Choroid plexus epithelial cell (primary cell): ENCODE measurements around the gene OLFML2A.
"Not testable (repeated sequence)": the region's sequence is repeated elsewhere in the genome, so short reads cannot be mapped to it uniquely, and the experiment has no call there.

Source experiments
- DNase-seq: peaks from one replicate; pipeline ENCODE4 v3.0.0-alpha.2; 2010; ENCODE audit warnings: low read depth
- H3K4me3 ChIP-seq: 2 replicates; pipeline ENCODE4 v1.5.1; 2011; ENCODE audit warnings: low read depth, mild to moderate bottlenecking, control low read depth, low read length, moderate library complexity
- TF ChIP-seq, protein P1 (sequence below): conservative IDR thresholded peaks from 2 replicates; pipeline ENCODE4 v1.5.1; 2011; ENCODE audit warnings: low read depth, mild to moderate bottlenecking, control low read depth, inconsistent platforms, low read length, moderate library complexity

OLFML2A gene

DNA sequence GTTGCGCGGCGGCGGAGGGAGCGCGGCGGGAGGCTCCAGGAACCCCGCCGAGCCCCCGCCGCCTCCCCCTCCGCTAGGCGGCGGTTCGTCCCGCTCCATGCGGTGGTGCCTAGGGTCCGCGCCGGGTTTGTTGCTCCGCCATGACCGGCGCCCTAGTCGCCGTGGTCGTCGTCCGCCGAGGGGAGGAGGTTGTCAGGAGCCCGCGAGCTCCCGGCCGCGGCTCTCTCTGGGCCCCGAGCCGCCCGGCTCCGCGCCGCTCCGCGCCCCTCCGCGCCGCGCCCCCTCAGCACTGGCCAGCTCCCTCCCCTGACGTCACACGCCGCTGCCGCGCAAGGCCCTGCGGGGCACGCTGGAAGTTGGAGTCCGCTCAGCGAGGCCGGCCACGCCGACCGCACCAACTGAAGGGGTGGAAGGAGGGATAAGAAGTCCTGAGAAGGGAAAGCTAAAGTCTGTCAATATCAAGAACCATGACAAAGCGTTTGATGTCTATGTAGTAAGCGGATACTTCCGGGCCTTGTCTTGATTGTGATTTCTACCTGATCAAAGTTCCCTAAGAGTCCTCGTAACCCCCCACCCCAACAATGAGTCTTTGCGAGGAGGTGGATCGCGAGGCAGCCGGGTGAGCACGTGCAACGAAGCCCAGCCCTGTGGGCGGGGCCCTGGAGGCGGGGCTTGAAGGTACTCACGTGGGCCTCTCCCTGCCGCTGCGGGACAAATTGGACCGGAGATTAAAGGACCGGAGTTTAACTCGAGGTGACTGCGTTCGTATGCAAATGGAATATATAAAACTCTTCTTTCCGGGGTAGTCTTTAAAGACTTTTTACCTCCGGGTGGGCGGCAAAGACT is 5.7 kb upstream of the OLFML2A start, which contains the start of gene NR6A1:
Gene NR6A1 (minus strand): TSS at position 291 of the 846 bp plus-strand sequence.
- TF ChIP-seq, protein P1, sequence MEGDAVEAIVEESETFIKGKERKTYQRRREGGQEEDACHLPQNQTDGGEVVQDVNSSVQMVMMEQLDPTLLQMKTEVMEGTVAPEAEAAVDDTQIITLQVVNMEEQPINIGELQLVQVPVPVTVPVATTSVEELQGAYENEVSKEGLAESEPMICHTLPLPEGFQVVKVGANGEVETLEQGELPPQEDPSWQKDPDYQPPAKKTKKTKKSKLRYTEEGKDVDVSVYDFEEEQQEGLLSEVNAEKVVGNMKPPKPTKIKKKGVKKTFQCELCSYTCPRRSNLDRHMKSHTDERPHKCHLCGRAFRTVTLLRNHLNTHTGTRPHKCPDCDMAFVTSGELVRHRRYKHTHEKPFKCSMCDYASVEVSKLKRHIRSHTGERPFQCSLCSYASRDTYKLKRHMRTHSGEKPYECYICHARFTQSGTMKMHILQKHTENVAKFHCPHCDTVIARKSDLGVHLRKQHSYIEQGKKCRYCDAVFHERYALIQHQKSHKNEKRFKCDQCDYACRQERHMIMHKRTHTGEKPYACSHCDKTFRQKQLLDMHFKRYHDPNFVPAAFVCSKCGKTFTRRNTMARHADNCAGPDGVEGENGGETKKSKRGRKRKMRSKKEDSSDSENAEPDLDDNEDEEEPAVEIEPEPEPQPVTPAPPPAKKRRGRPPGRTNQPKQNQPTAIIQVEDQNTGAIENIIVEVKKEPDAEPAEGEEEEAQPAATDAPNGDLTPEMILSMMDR: no peak
- H3K4me3 ChIP-seq: peak within 1 kb of the TSS; percentile 72
- peak; percentile 97 for DNase-seq

DNA sequence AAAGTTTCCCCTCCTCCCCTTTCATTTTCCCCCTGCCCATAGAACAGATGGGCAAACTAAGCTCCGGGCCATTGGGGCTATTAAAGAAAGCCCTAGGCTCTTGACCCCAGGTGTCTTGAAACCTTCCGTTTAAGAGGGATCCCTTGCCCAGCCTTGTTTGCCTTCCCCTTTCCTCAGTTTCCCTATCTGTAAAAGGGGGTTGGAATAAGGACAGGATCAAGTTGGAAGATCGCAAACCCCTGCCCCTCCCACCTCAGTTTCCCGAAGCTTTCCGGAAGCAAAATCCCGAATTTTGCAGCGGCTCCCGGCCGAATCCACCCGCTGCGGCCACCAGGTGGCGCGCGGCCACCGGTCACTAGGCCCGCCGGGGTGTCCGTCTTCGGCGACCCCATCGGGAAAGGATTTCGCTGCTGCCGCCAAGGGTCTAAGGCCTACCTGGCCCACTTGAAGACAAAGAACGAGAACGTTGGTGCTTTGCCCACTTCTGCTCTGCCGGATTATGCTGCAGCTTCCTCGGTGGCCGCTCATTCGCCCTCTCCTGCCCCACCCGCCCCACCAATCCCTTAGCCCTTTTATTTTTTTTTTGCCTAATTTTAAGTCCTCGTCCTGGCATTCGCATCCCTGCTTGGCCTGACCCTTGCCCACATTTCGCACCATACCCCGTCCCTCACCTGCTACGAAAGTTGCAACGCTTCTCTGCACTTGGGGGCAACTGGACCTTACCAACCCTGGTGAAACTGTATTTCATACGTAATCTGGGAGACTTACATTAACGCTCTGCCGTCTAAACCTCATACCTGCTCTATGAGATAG is 4.9 kb upstream of the OLFML2A start:
- DNase-seq: peak; percentile 74
- TF ChIP-seq, protein P1: peak; percentile 90

DNA sequence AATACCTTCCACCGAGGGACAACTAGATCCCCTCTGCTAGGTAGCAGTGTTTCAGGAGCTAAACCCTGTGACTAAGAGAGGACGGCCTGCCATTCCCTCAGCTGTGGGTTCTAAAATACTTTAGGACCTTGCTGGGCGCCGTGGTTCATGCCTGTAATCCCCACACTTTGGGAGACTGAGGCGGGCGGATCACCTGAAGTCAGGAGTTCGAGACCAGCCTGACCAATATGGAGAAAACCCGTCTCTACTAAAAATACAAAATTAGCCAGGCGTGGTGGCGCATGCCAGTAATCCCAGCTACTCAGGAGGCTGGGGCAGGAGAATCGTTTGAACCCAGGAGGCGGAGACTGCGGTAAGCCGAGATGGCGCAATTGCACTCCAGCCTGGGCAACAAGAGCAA is 4.1 kb upstream of the OLFML2A start:
- DNase-seq, H3K4me3 ChIP-seq: not testable (repeated sequence)

More for the DNA sequence above, 4.9 kb upstream of the OLFML2A start:
- H3K4me3 ChIP-seq: peak overlapping the region; percentile 60

DNA sequence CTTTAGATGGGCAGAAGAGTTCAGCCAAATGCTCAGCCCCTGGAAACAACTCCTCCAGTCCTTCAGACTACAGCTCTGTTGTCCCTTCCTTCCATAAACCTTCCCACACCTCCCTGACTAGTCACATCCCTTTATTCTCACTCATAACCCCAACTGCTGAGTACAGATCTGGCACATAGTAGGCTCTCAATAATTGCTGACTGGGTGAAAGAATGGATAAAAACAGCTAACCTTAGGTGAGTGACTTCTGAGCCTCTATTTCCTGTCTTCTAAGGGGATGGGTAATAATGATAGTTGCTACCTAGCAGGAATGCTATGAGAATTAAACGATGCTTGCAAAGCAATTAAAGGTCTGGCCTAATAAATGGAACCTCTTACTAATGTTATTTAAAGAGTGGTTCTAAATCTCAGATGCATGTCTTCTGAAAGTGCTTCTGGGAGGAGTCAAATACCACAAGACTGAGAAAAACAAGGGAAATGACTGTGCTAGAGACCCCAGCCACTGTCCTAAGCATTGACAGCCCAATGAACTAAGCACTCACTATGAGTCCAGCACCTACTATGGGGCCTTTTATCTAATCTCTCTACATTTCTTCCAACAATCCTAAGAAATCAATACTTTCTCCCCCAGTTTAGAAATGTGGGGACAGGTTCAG is 3.3 kb upstream of the OLFML2A start:
- no peak for DNase-seq
- TF ChIP-seq, protein P1: no peak
- H3K4me3 ChIP-seq: no peak overlapping the region

DNA sequence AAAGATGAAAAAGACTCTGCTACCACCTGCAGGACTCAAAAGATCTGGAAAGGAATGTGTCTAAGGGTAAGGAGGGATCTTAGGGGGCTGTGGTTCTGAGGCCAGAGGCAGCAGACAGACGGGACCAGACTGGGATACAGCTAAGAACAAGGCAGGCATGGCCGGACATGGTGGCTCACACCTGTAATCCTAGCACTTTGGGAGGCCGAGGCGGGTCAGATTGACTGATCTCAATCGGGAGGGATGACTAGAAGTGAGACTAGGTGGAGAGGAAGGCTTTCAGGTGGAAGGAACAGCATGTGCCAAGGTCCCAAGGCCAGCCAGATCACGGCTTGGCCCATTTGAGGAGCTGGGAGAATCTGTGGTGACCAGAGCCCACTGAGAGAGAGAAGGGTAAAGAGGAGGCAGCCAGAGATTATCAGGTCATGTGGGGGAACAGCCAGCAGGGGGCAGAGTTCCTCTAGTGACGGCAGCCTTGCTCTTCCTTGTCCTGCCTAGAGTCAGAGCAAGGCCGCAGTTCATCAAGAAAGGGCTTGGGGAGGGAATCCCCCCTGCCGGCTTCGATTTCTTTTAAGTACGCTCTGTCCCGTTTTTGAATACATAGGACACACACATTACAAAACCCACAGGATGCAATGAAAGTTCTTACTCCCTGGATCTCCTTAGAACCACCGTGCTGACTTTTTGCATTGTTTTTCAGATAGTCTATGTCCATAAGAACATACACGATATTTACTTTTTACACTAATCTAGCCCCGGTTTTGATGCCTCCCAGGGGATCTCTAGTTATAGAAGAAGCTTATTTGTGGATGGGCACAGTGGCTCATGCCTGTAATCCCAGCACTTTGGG is 2.6 kb upstream of the OLFML2A start:
- no peak overlapping the region for H3K4me3 ChIP-seq
- TF ChIP-seq, protein P1: peak; percentile 87
- DNase-seq: peak; percentile 86

DNA sequence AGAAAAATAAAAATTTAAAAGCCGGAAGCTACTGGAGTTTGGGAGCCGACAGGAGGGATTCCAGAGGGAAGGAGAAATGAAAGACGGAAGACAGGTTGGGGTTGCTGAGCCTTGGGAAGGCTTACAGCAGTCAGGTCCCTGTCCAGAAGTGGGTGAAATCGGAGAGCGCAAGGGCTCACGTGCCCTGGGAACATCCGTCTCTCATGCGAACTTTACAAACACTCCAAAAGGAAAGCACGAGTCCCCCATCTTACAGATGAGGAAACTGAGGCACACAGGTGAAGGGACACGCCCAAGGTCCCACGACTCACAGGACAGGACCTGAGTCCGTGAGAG is 347 bp upstream of the OLFML2A start:
- TF ChIP-seq, protein P1: no peak
- no peak for DNase-seq
- peak overlapping the region; percentile 56 for H3K4me3 ChIP-seq
